GM18517 (cell line): Measurements from ENCODE around the gene FAM89A.
"Not testable (repeated sequence)": the region's sequence is repeated elsewhere in the genome, so short reads cannot be mapped to it uniquely, and the experiment has no call there.

Source experiments
- ATAC-seq: cut with Tn5 transposase; IDR thresholded peaks from one replicate; pipeline ENCODE4 v1.9.1; 2021; ENCODE audit warnings: mild to moderate bottlenecking, moderate library complexity; ENCODE audit not compliant: unreplicated experiment

Gene FAM89A

DNA sequence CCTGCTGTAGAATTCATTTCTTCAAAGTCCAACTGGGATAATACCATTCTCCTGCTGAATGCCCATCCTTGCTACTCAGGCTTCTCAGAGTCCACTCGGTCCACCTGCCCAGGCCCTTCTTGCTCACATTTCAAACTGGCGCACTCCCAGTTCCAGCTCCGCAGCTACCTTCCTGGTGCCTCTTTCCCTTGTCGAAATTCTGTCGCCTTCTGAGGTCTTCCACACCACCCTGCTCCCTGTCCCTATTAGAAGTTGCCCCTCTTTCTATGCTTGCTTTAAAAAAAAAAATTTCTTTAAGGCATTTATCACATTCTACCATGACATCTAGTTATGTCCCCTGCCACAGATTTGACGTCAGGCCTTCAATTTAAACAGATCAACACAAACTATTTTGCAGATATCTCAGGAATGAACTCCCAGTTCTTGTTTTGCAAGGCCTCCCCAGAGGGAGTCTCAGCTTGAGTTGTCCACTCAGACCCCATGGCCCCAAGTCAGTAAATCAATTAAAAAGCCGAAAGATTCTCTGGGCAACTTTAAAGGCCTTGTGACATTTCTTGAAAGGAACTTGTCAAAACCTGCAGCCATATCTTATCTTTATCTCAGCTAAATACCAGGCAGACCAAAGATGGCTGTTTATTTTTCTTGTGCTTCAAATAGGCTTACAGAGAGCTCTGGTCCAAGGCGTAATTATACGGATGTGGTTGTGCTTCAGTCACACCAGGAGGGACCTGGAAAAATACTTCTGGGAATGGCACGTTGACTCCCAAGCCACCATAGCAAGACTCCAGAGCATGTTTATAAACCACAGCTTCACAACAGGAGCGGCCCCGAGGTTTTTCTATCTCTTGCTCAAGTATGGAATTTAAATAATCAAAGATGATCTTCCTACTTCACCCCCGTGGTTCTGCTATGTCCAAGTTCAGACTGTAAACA, 2.2 kb downstream of the FAM89A start:
- ATAC-seq, result no peak

DNA sequence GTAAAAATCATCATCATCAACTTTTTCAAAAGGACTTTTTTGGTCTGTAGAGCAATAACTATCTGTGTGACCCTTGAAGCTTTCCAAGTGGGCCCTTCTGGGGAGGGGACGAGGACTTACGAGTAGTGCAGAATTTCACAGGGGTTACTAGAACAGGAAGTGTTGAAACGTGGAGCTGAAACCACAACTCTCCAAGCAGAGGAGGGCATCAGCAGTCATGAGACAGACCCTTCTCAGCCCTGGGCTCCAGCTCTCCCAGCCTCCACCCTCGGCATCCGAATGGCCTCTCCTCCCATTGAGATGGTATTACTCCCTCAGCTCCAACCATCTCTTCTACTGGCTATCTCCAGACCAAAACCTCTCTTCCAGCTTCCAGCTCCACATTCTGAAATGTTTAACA, 3.6 kb downstream of the FAM89A start:
- no peak for ATAC-seq

DNA sequence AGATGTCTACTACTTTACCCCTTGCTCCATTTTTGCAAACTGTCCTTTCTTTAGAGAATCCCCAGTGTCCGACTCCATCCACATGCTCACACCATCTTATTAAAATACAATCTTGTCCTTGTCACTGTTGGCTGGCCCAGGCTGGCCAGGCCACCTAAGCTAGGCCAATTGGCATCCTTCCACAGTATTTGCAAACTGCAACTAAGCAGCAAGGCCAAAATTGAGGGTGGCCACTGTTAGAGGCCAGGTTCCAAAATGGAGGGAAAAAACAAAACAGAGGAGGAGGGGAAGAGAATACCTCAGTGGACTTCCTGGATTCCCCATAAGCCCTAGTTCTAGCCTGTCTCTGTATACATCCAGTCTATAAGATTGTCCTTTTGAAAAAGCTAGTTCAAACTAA, 4.3 kb downstream of the FAM89A start:
- ATAC-seq, result no peak

DNA sequence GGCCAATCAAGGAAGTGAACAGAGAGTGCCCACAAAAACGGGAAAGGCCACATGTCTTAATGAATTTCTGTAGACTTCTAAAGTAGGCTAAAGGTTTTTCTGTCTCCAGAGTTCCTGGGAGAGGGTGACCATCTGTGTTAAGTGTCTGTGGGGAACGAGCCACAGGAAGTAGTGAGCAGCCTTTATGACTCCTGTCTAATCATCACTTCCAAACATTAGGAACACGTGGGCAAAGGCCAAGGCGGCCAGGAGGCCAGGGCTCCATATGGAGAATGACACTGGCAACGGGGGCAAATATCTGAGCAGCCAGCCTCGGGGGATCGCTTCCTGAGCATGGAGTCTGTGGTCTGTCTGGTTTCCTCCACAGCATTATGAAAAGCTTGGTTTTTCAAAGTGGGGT, 7.1 kb downstream of the FAM89A start:
- ATAC-seq, result no peak

DNA sequence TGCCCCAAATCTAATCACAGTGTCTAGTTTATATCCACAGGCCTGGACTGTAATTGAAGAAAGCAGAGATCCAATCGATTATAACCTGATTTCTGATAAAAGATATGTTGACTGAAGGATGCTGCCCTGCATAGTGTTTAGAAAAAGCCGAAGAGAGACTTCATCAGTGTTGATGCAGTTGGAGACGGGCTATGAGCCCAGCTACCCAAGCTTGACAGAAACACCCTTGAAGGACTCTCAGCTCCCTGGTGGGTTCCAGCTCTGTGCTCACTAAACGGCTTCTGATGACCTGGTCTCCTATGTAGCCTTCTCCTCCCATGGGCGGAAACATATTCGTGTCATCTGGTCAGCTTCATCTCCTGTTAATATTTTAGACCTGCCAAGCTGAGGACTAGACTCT, 10.2 kb downstream of the FAM89A start:
- no peak for ATAC-seq

DNA sequence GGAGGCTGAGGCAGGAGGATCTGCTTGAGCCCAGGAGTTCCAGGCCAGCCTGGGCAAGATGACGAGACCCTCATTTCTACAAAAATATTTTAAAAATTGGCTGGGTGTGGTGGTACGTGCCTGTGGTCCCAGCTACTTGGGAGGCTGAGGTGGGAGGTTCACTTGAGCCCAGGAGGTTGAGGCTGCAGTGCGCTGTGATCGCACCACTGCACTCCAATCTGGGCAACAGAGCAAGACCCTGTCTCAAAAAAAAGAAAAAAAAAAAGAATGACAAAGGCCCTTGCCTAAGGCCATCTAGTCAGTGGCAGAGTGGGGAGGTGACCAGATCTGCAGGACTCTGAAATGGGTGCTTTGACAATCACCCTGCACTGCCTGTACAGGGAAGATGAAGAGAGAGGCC, 10.8 kb downstream of the FAM89A start:
- ATAC-seq, result not testable (repeated sequence)

DNA sequence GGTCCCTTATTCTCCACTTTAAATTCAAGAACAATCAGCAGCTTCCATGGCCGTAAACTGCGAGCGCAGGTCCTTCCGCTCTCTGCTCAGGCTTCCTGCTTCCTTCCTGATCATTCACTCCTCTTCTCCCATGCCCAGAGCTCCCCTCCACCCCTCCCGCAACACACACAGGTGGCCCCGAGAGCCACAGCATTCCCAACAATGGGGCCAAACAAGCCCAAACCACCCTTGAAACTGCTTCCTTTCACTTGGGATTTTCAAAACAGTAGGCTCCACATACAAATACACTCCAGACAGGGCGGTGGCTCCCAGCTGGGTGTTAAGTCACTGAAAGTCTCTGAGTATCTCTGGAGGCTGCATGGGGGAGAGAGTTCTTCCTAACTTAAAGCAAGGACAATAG, 11.4 kb downstream of the FAM89A start:
- ATAC-seq, result no peak

DNA sequence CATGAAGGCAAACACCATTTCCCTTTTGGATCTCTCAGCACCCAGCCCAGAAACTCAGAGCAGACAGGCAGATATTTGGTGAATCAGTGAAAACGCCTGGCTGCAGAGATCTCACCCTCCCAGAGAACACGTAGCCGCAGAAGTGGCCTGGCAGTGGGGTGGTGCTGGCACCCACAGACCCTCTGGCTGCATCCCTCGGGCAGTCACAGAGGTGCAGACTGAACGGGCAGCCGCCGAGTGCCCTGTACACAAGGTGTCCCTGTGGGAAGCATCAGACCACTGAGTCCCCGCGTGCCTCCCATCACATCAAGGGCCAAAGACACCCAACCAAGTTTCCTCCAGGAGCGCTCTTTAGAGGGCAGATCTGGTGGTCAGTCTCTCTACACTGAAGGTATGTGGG, 12.1 kb downstream of the FAM89A start:
- no peak for ATAC-seq

DNA sequence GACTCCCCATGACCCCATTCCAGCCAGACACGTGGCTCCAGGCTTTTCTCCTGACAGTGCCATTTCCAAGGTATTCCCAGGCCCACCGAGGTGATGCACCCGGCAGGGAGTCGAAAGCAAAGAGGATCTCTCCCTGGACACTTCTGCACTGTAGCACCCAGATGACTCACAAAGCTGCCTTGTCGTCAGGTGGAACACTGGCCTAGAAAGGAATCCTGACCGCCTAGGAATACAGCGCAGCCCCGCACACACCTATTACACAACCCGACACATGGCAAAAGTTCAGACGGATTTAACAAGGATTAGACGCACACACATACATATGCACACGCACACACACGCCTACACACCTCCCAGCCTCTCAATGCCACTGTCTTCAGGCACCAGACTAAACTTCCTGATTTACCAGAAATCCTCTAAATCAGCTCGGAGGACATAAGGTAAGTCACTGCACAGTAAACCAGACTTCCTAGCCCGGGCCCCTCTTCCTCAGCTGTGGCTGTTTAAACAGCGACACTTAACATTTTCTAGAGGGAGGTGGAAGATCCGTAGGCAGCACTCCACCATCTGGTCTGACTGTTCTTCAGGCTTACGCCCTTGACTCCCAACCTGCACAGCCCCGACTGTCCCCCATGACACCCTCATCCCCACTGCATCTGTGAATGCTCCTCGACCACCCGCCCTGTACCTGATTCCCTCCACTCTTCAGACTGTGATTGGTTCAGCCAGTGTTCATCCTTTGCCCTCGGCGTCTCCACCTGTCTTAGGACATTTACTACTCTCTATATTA, 12.7 kb downstream of the FAM89A start:
- ATAC-seq, result no peak

DNA sequence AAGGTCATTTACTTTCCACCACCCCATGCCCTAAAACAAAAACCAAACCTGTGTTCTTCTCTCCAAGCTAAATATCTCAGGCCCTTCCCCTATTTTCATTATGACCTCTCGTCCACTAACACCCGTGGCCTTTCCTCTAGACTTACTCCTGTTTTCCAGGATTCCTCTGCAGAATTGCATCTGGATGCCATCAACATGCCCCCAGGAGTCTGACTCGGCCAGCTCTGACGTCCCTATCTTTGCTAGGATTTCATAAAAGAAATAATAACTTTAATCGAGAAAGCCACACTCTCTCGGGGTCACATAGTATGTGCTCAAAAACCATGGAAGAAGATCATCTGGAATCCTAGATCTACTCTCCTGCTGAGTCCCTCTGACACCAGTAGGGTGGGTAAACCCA, 13.5 kb downstream of the FAM89A start:
- ATAC-seq, result no peak

DNA sequence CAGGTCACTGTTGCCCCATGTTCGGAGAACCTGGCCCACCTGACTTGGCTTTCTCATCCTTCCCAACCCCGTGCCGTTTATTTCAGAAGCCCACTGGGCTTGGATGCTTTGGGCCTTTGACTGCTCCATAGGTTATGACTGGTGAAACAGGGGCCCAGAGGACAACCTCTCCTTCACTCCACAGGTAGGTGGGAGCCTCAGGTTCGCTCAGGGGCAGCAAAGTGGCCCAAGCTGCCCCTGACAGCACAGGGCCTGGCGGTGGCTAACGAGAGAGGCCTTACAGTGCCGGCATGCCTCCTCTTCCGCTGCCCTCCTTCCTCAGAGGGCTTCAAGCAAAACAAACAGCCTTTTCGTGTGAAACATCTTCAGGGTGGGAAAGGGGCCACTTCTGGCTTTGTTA, 16.9 kb downstream of the FAM89A start:
- ATAC-seq, result no peak

DNA sequence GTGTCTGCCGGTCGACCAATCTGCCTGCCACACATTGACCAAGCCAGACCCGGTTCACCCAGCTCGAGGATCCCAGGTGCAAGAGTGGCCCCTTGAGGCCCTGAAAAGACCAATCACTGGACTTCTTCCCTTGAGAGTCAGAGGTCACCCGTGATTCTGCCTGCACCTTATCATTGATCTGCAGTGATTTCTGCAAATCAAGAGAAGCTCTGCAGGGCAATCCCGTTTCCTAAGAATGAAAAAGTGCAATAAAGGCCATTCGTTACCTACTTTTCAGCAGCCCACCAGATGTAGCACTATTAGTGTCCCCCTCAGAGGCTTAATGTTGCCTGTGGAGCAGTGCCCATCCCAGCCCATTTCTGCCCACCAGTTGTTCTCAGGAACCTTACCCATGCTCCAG, 17.5 kb downstream of the FAM89A start:
- not testable (repeated sequence) for ATAC-seq

DNA sequence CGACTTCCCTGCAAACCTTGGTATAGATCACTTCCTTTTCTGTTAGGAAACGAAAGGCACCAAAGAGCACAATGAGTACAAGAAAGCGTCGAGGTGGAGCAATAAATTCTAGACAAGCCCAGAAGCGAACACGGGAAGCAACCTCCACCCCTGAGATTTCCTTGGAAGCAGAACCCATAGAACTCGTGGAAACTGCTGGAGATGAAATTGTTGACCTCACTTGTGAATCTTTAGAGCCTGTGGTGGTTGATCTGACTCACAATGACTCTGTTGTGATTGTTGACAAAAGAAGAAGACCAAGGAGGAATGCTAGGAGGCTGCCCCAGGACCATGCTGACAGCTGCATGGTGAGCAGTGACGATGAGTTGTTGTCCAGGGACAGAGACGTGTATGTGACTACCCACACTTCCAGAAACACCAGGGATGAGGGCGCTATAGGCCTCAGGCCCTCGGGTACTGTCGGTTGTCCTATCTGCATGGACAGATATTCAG, 18.5 kb downstream of the FAM89A start:
- no peak for ATAC-seq

DNA sequence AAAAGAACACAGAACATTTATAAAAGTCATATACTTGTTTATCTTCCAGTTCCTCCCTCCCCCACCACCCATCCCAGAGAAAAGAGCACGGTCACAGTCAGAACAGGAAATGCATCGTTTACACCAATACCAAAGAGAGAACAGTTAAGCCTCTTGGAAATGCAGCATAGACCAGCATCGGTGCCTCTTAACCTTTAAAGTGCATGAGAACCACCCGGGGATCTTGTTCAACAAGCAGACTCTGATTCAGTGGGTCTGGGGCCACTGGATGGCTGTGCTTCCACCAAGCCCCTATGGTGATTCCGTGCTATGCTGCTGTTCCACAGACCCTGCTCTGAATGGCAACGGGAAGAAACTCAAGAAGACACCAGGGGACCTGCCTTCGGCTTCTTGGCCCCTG, 19.2 kb downstream of the FAM89A start:
- no peak for ATAC-seq

DNA sequence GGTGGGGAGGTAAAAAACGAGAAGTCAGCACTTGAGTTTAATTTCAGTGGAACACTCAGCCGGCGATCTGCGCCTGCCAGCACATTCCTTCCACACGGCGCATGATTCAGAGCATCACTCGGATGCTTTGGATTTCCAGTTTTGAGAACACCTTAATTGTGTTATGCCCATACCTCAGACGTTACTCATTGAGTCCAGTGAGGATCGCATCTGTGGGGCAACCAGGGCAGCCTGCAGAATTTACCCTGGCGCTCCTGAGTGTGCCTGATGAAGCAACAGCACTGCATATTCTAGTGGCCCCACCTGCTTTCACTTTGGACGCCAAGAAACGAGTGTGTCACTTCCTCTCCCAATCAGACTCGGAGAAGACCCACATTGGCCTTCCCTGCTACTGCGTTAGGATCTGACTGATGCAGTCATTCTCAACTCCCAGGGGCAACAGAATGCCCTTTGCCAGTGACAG, 19.9 kb downstream of the FAM89A start:
- no peak for ATAC-seq

DNA sequence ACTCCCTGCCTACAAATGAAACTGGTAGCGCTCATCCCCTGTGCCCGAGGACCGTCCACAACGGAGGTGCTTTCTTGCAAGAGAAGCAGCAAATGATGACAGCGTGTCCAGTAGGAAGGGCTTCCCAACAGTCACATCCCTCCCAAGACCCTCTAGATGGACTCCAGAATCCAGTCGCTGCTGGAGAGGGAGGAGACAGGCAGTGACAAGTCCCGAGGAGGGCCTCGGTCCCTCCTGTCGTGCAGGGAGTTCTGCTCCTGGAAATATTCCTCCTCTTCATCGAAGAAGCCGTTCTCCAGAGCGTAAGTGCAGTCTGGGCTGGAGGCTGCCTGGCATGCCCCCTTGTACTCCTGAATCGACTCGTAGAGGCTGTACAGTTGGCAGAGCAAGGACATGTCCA, 20.3 kb downstream of the FAM89A start:
- ATAC-seq, result no peak

DNA sequence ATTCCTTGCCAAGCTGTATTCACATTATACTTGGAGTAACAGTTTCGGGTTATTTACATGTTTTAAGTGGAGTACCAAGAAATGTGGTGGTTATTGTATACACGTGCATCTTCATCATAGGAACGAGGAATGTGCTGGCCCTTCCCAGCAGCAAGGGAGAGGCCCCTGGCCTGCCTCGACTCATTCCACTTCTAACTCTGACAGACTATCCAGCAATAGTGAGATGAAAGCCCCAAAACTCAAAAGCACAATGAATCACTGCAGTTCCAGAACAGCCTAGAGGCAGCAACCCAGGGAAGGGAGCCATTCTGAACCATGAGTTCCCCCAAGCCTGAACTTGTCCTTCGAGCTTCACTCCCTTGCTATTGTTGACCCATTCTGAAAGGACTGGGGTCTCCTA, 23.1 kb downstream of the FAM89A start:
- ATAC-seq, result no peak

DNA sequence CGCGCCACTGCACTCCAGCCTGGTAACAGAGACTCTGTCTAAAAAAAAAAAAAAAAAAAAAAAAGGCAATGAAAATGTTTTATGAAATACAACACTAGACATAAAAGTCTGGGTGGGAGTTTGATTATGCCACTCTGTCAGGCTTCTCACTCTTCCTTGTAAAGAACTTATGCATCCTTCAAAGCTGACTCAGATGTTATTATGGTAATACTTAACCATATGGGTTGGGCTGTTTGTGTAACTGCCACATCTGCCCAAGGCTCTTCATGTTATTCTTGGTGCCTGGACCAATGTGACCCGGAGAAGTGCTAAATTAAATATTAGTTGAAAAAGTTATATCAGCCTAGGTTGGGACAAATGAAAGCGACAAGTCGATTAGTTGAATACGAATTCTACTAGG, 23.8 kb downstream of the FAM89A start:
- ATAC-seq, result no peak

DNA sequence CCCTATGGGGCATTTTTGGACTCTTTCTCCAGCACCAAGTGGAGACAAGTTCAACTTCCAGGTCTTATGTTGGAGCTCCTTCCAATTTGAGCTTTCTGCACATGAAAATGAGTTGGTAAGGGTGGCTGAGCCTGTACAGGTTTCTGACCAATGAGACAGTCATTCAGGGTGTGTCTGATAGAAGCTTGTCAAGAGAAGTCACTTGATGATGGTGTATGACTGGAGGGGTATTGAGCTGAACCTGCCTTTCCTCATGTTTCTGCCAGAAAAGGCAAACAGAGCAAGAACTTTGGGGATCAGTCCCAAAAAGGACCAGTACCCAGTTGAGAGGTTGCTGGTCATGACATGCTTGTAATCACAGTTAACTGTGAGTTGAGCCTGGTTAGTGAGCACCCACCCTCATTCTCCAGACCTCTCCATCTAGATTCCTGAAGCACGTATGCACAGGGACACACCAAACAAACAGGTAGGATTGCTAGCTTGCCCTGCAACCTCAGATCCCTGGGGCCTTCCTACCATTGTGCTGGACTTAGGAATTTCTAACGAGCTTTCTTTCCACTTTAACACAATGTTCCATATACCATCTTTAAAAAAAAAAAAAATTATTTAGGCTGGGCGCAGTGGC, 26.6 kb downstream of the FAM89A start:
- ATAC-seq, result no peak

DNA sequence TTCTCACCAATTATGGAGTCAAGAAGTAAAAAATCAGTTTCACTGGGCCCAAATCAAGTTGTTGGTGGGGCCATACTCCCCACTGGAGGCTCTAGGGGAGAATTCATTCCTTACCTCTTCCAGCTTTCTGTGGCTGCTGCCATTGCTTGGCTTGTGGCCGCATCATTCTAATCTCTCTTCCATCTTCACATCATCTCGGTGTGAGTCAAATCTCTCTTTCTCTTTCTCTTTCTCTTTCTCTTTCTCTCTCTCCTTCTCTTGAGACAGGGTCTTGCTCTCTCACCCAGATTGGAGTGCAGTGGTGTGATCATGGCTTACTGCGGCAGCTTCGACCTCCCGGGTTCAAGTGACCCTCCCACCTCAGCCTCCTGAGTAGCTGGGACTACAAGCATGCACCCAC, 28.1 kb downstream of the FAM89A start:
- ATAC-seq, result no peak

DNA sequence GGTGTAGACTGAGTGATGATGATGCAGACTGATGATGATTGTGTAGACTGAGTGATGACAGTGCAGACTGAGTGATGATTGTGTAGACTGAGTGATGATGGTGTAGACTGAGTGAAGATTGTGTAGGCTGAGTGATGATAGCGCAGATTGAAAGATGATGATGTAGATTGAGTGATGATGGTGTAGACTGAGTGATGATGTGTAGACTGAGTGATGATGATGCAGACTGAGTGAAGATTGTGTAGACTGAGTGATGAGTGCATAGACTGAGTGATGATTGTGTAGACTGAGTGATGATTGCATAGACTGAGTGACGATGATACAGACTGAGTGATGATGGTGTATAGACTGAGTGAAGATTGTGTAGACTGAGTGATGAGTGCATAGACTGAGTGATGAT, 28.7 kb downstream of the FAM89A start:
- ATAC-seq, result no peak
